ENCODE measurements around the gene OR6C65. TPM values are rescaled to one million over a fixed set of nuclear protein-coding genes. Genes with fewer than 3 reads are reported as not detected.
A peak's percentile ranks its signal among the peaks of the same experiment; 100 is the strongest.
"Not testable (repeated sequence)": the region's sequence is repeated elsewhere in the genome, so short reads cannot be mapped to it uniquely, and the experiment has no call there.

Gene OR6C65
- not detected in 2 replicates for total RNA-seq (2014; rRNA removed; shearing (Covaris generic))

GRCh38 chr12:55400229-55400628 is at the start of gene OR6C65:
Gene OR6C65 (plus strand): TSS chr12:55400529. CDS start chr12:55400529, 0 bp downstream.
- DNase-seq (ENCODE audit: low read depth) = no peak

- peak; percentile 7 for DNase-seq (ENCODE audit: low read depth)
These were observed 45.0 kb upstream of the OR6C65 start for GRCh38 chr12:55355338-55355737.

- DNase-seq (ENCODE audit: low read depth) = no peak
These were observed 37.7 kb upstream of the OR6C65 start, which contains the start of gene OR6C75 for GRCh38 chr12:55362675-55363074. Gene OR6C75 (plus strand): TSS chr12:55362975. CDS start chr12:55365111, 2,136 bp downstream.

- no peak for DNase-seq (ENCODE audit: low read depth)
These were observed 35.2 kb upstream of the OR6C65 start for GRCh38 chr12:55365086-55365485.

GRCh38 chr12:55372521-55372920 is 27.8 kb upstream of the OR6C65 start:
- DNase-seq (ENCODE audit: low read depth) = no peak

GRCh38 chr12:55385891-55386290 is 14.4 kb upstream of the OR6C65 start:
- DNase-seq (ENCODE audit: low read depth) = no peak

GRCh38 chr12:55392032-55392795 is 8.1 kb upstream of the OR6C65 start:
- peak; percentile 7 for DNase-seq (ENCODE audit: low read depth)

GRCh38 chr12:55396326-55396725 is 4.0 kb upstream of the OR6C65 start:
- DNase-seq (ENCODE audit: low read depth) = no peak

GRCh38 chr12:55407866-55408265 is 7.5 kb downstream of the OR6C65 start:
- no peak for DNase-seq (ENCODE audit: low read depth)

GRCh38 chr12:55409133-55409532 is 8.8 kb downstream of the OR6C65 start:
- DNase-seq (ENCODE audit: low read depth) = not testable (repeated sequence)

GRCh38 chr12:55412138-55412537 is 11.8 kb downstream of the OR6C65 start:
- DNase-seq (ENCODE audit: low read depth) = not testable (repeated sequence)

- DNase-seq (ENCODE audit: low read depth) = peak; percentile 4
These were observed 13.4 kb downstream of the OR6C65 start for GRCh38 chr12:55413498-55414388.

- peak; percentile 7 for DNase-seq (ENCODE audit: low read depth)
These were observed 14.1 kb downstream of the OR6C65 start for GRCh38 chr12:55414396-55414823.

- DNase-seq (ENCODE audit: low read depth) = not testable (repeated sequence)
These were observed 14.6 kb downstream of the OR6C65 start for GRCh38 chr12:55414889-55415288.

- DNase-seq (ENCODE audit: low read depth) = no peak
These were observed 16.6 kb downstream of the OR6C65 start for GRCh38 chr12:55416961-55417360.

- no peak for DNase-seq (ENCODE audit: low read depth)
These were observed 20.1 kb downstream of the OR6C65 start for GRCh38 chr12:55420307-55420962.

GRCh38 chr12:55425954-55426353 is 25.6 kb downstream of the OR6C65 start, which contains the start of gene OR6C76:
Gene OR6C76 (plus strand): TSS chr12:55426254. CDS start chr12:55426254, 0 bp downstream.
- no peak for DNase-seq (ENCODE audit: low read depth)

GRCh38 chr12:55428331-55429243 is 28.3 kb downstream of the OR6C65 start:
- no peak for DNase-seq (ENCODE audit: low read depth)

GRCh38 chr12:55441233-55441632 is 40.9 kb downstream of the OR6C65 start:
- DNase-seq (ENCODE audit: low read depth) = not testable (repeated sequence)

GRCh38 chr12:55443776-55444175 is 43.4 kb downstream of the OR6C65 start, which contains the start of gene OR6C2:
Gene OR6C2 (plus strand): TSS chr12:55444076. CDS start chr12:55452214, 8,138 bp downstream.
- no peak for DNase-seq (ENCODE audit: low read depth)

GRCh38 chr12:55445357-55445756 is 45.0 kb downstream of the OR6C65 start:
- no peak for DNase-seq (ENCODE audit: low read depth)
